SK-N-SH treated with all-trans-retinoic acid at 6 μM for 48 hours (cell line): ENCODE results near the gene BATF.

Experiments
- ATAC-seq: fragments of 200-7000 bp; cut with Tn5 transposase; 3 replicates; pipeline ENCODE4 v1.9.1; 2020; ENCODE audit warnings: mild to moderate bottlenecking, moderate library complexity
- ARNTL ChIP-seq: fragments of 450-650 bp; formaldehyde crosslinking; IDR thresholded peaks from 2 replicates; pipeline ENCODE4 v1.5.0; 2020; ENCODE audit warnings: low read depth, mild to moderate bottlenecking, moderate library complexity, borderline replicate concordance
- BACH2 ChIP-seq: fragments of 250-450 bp; sonication (Bioruptor Pico); IDR thresholded peaks from 2 replicates; pipeline ENCODE4 v1.9.0; 2021; ENCODE audit warnings: mild to moderate bottlenecking, borderline replicate concordance
- CREB5 ChIP-seq: fragments of 250-450 bp; sonication (Bioruptor Pico); IDR thresholded peaks from 2 replicates; pipeline ENCODE4 v1.5.1; 2020; ENCODE audit warnings: low read depth, mild to moderate bottlenecking, moderate library complexity
- CSDC2 ChIP-seq: fragments of 250-450 bp; sonication (Bioruptor Pico); IDR thresholded peaks from 2 replicates; pipeline ENCODE4 v1.5.0; 2020; ENCODE audit warnings: mild to moderate bottlenecking, moderate library complexity
- ESRRG ChIP-seq: fragments of 250-450 bp; sonication (Bioruptor Pico); IDR thresholded peaks from 2 replicates; pipeline ENCODE4 v1.6.1; 2021; ENCODE audit warnings: mild to moderate bottlenecking
- GLIS3 ChIP-seq: fragments of 250-450 bp; sonication (Bioruptor Pico); IDR thresholded peaks from 2 replicates; pipeline ENCODE4 v1.5.0; 2020; ENCODE audit warnings: mild to moderate bottlenecking, moderate library complexity
- ISL1 ChIP-seq: fragments of 250-450 bp; sonication (Bioruptor Pico); IDR thresholded peaks from 2 replicates; pipeline ENCODE4 v2.1.2; 2022; ENCODE audit warnings: mild to moderate bottlenecking, moderate library complexity
- OSR1 ChIP-seq: fragments of 250-450 bp; sonication (Bioruptor Pico); IDR thresholded peaks from 2 replicates; pipeline ENCODE4 v1.8.0; 2022; ENCODE audit warnings: moderate library complexity, mild to moderate bottlenecking, inconsistent platforms
- PATZ1 ChIP-seq: fragments of 250-450 bp; sonication (Bioruptor Pico); IDR thresholded peaks from 2 replicates; pipeline ENCODE4 v1.8.0; 2020; ENCODE audit warnings: mild to moderate bottlenecking, moderate library complexity, borderline replicate concordance
- PPARA ChIP-seq: fragments of 250-450 bp; sonication (Bioruptor Pico); IDR thresholded peaks from 2 replicates; pipeline ENCODE4 v1.5.0; 2020; ENCODE audit warnings: mild to moderate bottlenecking, borderline replicate concordance
- RARB ChIP-seq: fragments of 250-450 bp; sonication (Bioruptor Pico); IDR thresholded peaks from 2 replicates; pipeline ENCODE4 v1.8.0; 2021; ENCODE audit warnings: mild to moderate bottlenecking, moderate library complexity
- SNAI2 ChIP-seq: fragments of 250-450 bp; sonication (Bioruptor Pico); IDR thresholded peaks from 2 replicates; pipeline ENCODE4 v1.5.0; 2020; ENCODE audit warnings: mild to moderate bottlenecking, moderate library complexity
- TCF4 ChIP-seq: fragments of 250-450 bp; sonication (Bioruptor Pico); IDR thresholded peaks from 2 replicates; pipeline ENCODE4 v1.8.0; 2021; ENCODE audit warnings: mild to moderate bottlenecking, moderate library complexity, borderline replicate concordance
- TOX ChIP-seq: fragments of 250-450 bp; sonication (Bioruptor Pico); IDR thresholded peaks from 2 replicates; pipeline ENCODE4 v1.8.0; 2021; ENCODE audit warnings: mild to moderate bottlenecking, moderate library complexity, borderline replicate concordance
- ZC3H10 ChIP-seq: fragments of 250-450 bp; sonication (Bioruptor Pico); IDR thresholded peaks from 2 replicates; pipeline ENCODE4 v1.5.1; 2021; ENCODE audit warnings: mild to moderate bottlenecking, moderate library complexity
- ZFP3 ChIP-seq: fragments of 250-450 bp; sonication (Bioruptor Pico); IDR thresholded peaks from 2 replicates; pipeline ENCODE4 v1.5.0; 2020; ENCODE audit warnings: mild to moderate bottlenecking, moderate library complexity
- ZNF565 ChIP-seq: fragments of 450-650 bp; formaldehyde crosslinking; conservative IDR thresholded peaks from 2 replicates; pipeline ENCODE4 v1.5.0; 2020; ENCODE audit warnings: low read depth, mild to moderate bottlenecking, moderate library complexity
- ZNF70 ChIP-seq: fragments of 450-650 bp; formaldehyde crosslinking; IDR thresholded peaks from 2 replicates; pipeline ENCODE4 v1.5.0; 2020; ENCODE audit warnings: mild to moderate bottlenecking, moderate library complexity
- ZNF8 ChIP-seq: fragments of 450-650 bp; formaldehyde crosslinking; IDR thresholded peaks from 2 replicates; pipeline ENCODE4 v1.5.0; 2020; ENCODE audit warnings: mild to moderate bottlenecking, moderate library complexity
- TF ChIP-seq, protein P1 (sequence below): fragments of 250-450 bp; sonication (Bioruptor Pico); IDR thresholded peaks from 2 replicates; pipeline ENCODE4 v1.5.1; 2021; ENCODE audit warnings: mild to moderate bottlenecking, moderate library complexity
- TF ChIP-seq, protein P2 (sequence below): fragments of 250-450 bp; sonication (Bioruptor Pico); IDR thresholded peaks from 2 replicates; pipeline ENCODE4 v1.5.0; 2020; ENCODE audit warnings: mild to moderate bottlenecking, moderate library complexity

The BATF gene

GRCh38 chr14:75589931-75590330, 67.7 kb downstream of the BATF start:
- ATAC-seq: no peak
- TF ChIP-seq, protein P1, sequence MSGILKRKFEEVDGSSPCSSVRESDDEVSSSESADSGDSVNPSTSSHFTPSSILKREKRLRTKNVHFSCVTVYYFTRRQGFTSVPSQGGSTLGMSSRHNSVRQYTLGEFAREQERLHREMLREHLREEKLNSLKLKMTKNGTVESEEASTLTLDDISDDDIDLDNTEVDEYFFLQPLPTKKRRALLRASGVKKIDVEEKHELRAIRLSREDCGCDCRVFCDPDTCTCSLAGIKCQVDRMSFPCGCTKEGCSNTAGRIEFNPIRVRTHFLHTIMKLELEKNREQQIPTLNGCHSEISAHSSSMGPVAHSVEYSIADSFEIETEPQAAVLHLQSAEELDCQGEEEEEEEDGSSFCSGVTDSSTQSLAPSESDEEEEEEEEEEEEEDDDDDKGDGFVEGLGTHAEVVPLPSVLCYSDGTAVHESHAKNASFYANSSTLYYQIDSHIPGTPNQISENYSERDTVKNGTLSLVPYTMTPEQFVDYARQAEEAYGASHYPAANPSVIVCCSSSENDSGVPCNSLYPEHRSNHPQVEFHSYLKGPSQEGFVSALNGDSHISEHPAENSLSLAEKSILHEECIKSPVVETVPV (CRISPR knock-in tag): no peak
- TF ChIP-seq ESRRG (CRISPR knock-in tag): no peak
- TF ChIP-seq ZFP3 (CRISPR knock-in tag): no peak
- no peak for TF ChIP-seq OSR1 (CRISPR knock-in tag)
- no peak for TF ChIP-seq RARB
- no peak for TF ChIP-seq TCF4 (CRISPR knock-in tag)
- no peak for TF ChIP-seq CSDC2 (CRISPR knock-in tag)
- no peak for TF ChIP-seq ISL1
- no peak for TF ChIP-seq SNAI2 (CRISPR knock-in tag)
- no peak for TF ChIP-seq BACH2 (CRISPR knock-in tag)
- TF ChIP-seq PATZ1 (CRISPR knock-in tag): no peak
- no peak for TF ChIP-seq CREB5
- no peak for TF ChIP-seq ZNF565 (CRISPR knock-in tag)
- no peak for TF ChIP-seq ZNF70
- TF ChIP-seq ZC3H10 (CRISPR knock-in tag): no peak
- TF ChIP-seq, protein P2, sequence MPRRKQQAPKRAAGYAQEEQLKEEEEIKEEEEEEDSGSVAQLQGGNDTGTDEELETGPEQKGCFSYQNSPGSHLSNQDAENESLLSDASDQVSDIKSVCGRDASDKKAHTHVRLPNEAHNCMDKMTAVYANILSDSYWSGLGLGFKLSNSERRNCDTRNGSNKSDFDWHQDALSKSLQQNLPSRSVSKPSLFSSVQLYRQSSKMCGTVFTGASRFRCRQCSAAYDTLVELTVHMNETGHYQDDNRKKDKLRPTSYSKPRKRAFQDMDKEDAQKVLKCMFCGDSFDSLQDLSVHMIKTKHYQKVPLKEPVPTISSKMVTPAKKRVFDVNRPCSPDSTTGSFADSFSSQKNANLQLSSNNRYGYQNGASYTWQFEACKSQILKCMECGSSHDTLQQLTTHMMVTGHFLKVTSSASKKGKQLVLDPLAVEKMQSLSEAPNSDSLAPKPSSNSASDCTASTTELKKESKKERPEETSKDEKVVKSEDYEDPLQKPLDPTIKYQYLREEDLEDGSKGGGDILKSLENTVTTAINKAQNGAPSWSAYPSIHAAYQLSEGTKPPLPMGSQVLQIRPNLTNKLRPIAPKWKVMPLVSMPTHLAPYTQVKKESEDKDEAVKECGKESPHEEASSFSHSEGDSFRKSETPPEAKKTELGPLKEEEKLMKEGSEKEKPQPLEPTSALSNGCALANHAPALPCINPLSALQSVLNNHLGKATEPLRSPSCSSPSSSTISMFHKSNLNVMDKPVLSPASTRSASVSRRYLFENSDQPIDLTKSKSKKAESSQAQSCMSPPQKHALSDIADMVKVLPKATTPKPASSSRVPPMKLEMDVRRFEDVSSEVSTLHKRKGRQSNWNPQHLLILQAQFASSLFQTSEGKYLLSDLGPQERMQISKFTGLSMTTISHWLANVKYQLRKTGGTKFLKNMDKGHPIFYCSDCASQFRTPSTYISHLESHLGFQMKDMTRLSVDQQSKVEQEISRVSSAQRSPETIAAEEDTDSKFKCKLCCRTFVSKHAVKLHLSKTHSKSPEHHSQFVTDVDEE (CRISPR knock-in tag): no peak
- no peak for TF ChIP-seq TOX (CRISPR knock-in tag)
- TF ChIP-seq, all 23 proteins: peak for 0

DNA sequence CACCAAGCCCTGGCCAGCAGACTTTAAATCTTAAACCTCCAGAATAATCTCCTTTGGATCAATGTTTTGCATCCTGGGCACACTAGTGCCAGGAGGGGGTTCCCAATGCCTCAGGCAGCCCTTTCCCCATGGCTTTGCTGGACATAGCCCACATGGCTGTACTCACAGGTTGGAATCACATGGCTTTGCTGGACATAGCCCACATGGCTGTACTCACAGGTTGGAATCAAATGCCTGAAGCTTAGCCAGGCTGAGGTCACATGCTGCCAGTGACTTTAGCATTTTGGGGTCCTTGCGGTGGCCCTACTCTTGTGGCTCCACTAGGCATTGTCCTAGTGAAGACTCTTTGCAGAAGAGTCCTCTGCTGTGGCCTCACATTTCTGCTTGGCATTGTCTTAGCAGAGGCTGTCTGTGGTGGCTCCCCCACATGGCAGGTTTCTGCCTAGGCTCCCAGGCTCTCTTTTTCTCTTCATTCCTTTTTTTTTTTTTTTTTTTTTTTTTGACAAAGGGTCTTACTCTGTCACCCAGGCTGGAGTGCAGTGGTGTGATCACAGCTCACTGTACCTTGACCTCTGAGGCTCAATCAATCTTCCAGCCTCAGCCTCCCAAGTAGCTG, 69.2 kb downstream of the BATF start:
- no peak for TF ChIP-seq TOX (CRISPR knock-in tag)
- no peak for TF ChIP-seq CSDC2 (CRISPR knock-in tag)
- TF ChIP-seq ARNTL: no peak
- TF ChIP-seq, protein P1 (CRISPR knock-in tag): no peak
- no peak for TF ChIP-seq ZC3H10 (CRISPR knock-in tag)
- TF ChIP-seq PPARA (CRISPR knock-in tag): no peak
- no peak for TF ChIP-seq ZNF8
- TF ChIP-seq PATZ1 (CRISPR knock-in tag): no peak
- TF ChIP-seq SNAI2 (CRISPR knock-in tag): no peak
- TF ChIP-seq ZNF70: no peak
- no peak for TF ChIP-seq ZFP3 (CRISPR knock-in tag)
- no peak for TF ChIP-seq BACH2 (CRISPR knock-in tag)
- no peak for TF ChIP-seq GLIS3 (CRISPR knock-in tag)
- no peak for TF ChIP-seq ISL1
- TF ChIP-seq TCF4 (CRISPR knock-in tag): no peak
- no peak for ATAC-seq
